ENCODE results near the gene PDZD4.

The PDZD4 gene

DNA sequence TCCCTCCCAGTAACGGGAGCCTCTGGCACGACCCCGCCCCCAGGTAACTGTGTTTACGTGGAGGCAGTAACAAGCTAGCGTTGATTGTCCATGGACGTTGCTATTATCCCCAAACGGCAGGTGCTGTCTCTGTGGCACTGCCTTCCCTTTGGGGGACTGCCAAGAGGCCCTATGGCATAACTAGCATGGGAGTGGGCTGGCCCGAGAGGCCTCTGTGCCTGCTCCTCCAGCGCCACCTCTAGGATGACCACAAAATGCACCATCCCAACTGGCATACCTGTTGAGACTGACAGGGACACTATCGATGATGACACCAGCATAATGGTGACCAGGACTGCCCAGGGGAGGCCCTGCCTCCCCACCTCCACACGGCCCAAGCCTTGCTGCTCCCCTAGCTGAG is 48.0 kb downstream of the PDZD4 start:
- TF ChIP-seq EGR1 (IDR thresholded peaks at IDR 0.05) = no peak
- TF ChIP-seq YY1 (IDR thresholded peaks at IDR 0.05; ENCODE audit: low read depth) = no peak
- no peak for TF ChIP-seq CEBPB (IDR thresholded peaks at IDR 0.05)
- no peak for TF ChIP-seq ZBTB7A (IDR thresholded peaks at IDR 0.05; ENCODE audit: low read depth)

DNA sequence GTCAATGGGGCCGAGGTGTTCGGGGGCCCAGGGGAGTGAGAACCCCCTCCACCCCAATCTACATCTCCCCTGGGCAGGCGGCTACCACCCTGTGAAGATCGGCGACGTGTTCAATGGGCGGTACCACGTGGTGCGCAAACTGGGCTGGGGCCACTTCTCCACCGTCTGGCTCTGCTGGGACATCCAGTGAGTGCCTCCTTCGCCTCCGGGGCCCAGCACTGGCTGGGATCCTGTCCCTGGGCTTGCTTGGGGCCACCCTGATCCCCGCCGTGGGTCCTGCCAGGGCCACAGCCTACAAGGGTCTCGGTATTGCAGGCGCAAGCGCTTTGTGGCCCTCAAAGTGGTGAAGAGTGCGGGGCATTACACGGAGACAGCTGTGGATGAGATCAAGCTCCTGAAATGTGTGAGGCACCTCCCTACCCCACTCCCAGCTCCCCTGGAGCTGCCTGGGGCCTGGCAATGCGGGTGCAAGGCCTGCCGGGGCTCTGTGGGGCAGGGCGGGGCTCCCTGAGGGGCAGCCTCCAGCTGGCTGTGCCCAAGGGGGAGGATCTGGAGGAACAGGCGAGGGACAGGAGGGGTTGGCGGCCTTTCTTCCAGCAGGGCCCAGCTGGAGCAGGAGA is 48.8 kb downstream of the PDZD4 start:
- no peak for TF ChIP-seq CEBPB (IDR thresholded peaks at IDR 0.05)
- no peak for TF ChIP-seq EGR1 (IDR thresholded peaks at IDR 0.05)
- TF ChIP-seq EP300 (IDR thresholded peaks at IDR 0.05; ENCODE audit: borderline replicate concordance) = no peak
- TF ChIP-seq, protein P1, sequence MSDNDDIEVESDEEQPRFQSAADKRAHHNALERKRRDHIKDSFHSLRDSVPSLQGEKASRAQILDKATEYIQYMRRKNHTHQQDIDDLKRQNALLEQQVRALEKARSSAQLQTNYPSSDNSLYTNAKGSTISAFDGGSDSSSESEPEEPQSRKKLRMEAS (IDR thresholded peaks at IDR 0.05) = no peak
- no peak for TF ChIP-seq TCF12 (IDR thresholded peaks at IDR 0.05; ENCODE audit: low read depth)
- no peak for TF ChIP-seq NFIC (IDR thresholded peaks at IDR 0.05)
- TF ChIP-seq TEAD4 (IDR thresholded peaks at IDR 0.05) = no peak
- no peak for TF ChIP-seq CREB1 (IDR thresholded peaks at IDR 0.05; ENCODE audit: low read depth)
- TF ChIP-seq TAF1 (IDR thresholded peaks at IDR 0.05; ENCODE audit: low read depth) = no peak
- no peak for TF ChIP-seq ZBTB7A (IDR thresholded peaks at IDR 0.05; ENCODE audit: low read depth)
- TF ChIP-seq, protein P2, sequence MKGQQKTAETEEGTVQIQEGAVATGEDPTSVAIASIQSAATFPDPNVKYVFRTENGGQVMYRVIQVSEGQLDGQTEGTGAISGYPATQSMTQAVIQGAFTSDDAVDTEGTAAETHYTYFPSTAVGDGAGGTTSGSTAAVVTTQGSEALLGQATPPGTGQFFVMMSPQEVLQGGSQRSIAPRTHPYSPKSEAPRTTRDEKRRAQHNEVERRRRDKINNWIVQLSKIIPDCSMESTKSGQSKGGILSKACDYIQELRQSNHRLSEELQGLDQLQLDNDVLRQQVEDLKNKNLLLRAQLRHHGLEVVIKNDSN (IDR thresholded peaks at IDR 0.05) = no peak
- no peak for TF ChIP-seq YY1 (IDR thresholded peaks at IDR 0.05; ENCODE audit: low read depth)
- no peak for TF ChIP-seq FOXM1 (IDR thresholded peaks at IDR 0.05; ENCODE audit: borderline replicate concordance, low read depth)

DNA sequence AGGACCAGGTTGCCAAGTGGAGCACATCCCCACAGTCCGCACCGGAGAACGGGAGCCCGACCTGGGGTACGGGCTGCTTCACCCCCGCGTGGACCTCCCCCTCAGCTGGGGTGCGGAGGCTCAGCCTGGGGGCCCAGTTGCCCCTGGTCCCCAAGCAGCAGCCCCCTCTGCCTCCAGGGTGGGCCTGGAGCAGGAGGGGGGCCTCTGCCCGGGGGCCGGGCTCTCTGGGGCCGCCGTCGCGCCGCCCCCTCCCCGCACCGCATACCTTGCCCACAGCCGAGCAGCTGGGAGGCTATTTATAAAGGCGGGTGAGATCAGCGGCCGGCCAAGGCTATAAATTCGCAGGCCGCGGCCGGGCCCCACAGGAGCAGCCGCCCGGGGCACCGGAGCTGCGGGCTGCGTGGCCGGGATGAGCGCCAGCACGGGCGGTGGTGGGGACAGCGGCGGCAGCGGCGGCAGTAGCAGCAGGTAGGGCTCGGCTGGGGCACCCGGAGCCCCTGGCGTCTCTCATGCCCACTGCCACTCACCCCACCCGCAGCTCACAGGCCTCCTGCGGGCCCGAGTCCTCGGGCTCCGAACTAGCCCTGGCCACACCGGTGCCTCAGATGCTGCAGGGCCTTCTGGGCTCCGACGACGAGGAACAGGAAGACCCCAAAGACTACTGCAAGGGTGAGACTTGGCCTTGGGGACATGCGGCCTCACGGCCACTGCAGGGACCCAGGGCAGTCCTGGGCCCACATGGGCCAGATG is 49.5 kb downstream of the PDZD4 start, which contains the start of gene SRPK3:
Gene SRPK3 (plus strand): TSS at position 364 of the 750 bp plus-strand sequence. CDS start 46 bp downstream, at position 410.
- TF ChIP-seq RAD21 (IDR thresholded peaks at IDR 0.05; ENCODE audit: low read depth) (no peak), CREB1 (IDR thresholded peaks at IDR 0.05; ENCODE audit: low read depth) (no peak), EGR1 (IDR thresholded peaks at IDR 0.05) (no peak), TAF1 (IDR thresholded peaks at IDR 0.05; ENCODE audit: low read depth) (no peak), CEBPB (IDR thresholded peaks at IDR 0.05) (no peak), YY1 (IDR thresholded peaks at IDR 0.05; ENCODE audit: low read depth) (no peak), NFIC (IDR thresholded peaks at IDR 0.05) (no peak), TEAD4 (IDR thresholded peaks at IDR 0.05) (no peak), TCF12 (IDR thresholded peaks at IDR 0.05; ENCODE audit: low read depth) (no peak), EP300 (IDR thresholded peaks at IDR 0.05; ENCODE audit: borderline replicate concordance) (no peak)
- TF ChIP-seq, protein P2 (IDR thresholded peaks at IDR 0.05) = no peak
- TF ChIP-seq, protein P3, sequence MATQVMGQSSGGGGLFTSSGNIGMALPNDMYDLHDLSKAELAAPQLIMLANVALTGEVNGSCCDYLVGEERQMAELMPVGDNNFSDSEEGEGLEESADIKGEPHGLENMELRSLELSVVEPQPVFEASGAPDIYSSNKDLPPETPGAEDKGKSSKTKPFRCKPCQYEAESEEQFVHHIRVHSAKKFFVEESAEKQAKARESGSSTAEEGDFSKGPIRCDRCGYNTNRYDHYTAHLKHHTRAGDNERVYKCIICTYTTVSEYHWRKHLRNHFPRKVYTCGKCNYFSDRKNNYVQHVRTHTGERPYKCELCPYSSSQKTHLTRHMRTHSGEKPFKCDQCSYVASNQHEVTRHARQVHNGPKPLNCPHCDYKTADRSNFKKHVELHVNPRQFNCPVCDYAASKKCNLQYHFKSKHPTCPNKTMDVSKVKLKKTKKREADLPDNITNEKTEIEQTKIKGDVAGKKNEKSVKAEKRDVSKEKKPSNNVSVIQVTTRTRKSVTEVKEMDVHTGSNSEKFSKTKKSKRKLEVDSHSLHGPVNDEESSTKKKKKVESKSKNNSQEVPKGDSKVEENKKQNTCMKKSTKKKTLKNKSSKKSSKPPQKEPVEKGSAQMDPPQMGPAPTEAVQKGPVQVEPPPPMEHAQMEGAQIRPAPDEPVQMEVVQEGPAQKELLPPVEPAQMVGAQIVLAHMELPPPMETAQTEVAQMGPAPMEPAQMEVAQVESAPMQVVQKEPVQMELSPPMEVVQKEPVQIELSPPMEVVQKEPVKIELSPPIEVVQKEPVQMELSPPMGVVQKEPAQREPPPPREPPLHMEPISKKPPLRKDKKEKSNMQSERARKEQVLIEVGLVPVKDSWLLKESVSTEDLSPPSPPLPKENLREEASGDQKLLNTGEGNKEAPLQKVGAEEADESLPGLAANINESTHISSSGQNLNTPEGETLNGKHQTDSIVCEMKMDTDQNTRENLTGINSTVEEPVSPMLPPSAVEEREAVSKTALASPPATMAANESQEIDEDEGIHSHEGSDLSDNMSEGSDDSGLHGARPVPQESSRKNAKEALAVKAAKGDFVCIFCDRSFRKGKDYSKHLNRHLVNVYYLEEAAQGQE (IDR thresholded peaks at IDR 0.05; ENCODE audit: low read depth) = no peak
- TF ChIP-seq, protein P1 (IDR thresholded peaks at IDR 0.05) = no peak

DNA sequence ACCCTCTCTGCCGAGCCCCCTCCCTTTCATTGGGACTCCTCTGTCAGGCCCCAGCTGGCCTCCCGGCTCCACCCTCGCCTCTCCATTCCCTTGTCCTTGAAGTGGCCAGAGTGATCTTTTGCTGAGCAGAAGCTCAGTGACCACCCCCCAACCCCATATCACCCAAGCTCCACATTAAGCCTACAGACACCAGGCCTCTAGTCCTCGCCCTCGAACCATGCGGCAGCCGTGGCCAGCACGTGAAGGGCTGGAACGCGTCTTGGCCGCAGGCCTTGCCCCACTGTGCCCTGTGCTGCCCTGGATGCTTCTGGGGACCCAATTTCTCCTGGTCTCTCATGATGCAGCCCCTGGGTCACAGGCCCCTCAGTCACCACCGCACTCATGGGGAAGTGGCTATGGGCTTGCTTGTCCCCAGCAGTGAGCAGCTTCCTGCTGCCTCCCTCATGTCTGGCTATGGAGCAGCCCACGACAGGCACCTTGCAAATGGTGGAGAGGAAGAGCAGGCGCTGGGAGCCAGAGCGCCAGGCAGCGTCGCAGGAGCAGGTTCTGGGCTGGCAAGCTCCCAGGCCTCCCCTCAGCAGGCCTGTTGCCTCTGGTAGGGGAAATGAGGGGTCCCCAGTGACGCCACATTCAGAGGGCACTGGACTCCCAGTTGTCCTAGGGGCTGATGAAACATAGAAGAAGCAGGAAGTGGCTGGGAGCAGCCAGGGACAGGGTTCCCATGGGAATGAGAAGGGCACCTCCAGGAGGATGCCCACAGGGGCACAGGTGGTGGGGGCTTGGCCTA is 50.3 kb downstream of the PDZD4 start:
- TF ChIP-seq, protein P1 (IDR thresholded peaks at IDR 0.05) = no peak
- TF ChIP-seq EP300 (IDR thresholded peaks at IDR 0.05; ENCODE audit: borderline replicate concordance) (no peak), TAF1 (IDR thresholded peaks at IDR 0.05; ENCODE audit: low read depth) (no peak), EGR1 (IDR thresholded peaks at IDR 0.05) (no peak), CEBPB (IDR thresholded peaks at IDR 0.05) (no peak), YY1 (IDR thresholded peaks at IDR 0.05; ENCODE audit: low read depth) (no peak), CREB1 (IDR thresholded peaks at IDR 0.05; ENCODE audit: low read depth) (no peak), RAD21 (IDR thresholded peaks at IDR 0.05; ENCODE audit: low read depth) (no peak), ZBTB7A (IDR thresholded peaks at IDR 0.05; ENCODE audit: low read depth) (no peak), NFIC (IDR thresholded peaks at IDR 0.05) (no peak), TCF12 (IDR thresholded peaks at IDR 0.05; ENCODE audit: low read depth) (no peak), TEAD4 (IDR thresholded peaks at IDR 0.05) (no peak)
- TF ChIP-seq, protein P2 (IDR thresholded peaks at IDR 0.05) = no peak
- TF ChIP-seq, protein P3 (IDR thresholded peaks at IDR 0.05; ENCODE audit: low read depth) = no peak

Data from Ishikawa (cell line).